ENCODE measurements around the gene CELF6.

GRCh38 chr15:72249142-72249810 lies 70.7 kb downstream of the CELF6 start:
- no peak for TF ChIP-seq CTCF (IDR thresholded peaks at IDR 0.05; ENCODE audit: low read depth, low read length, poor library complexity, severe bottlenecking)
- TF ChIP-seq EZH2phosphoT487 (IDR thresholded peaks at IDR 0.05; ENCODE audit: borderline replicate concordance, low read length) = no peak
